Measurements from ENCODE around the gene PRAMEF18.
"Not testable (repeated sequence)": the region's sequence is repeated elsewhere in the genome, so short reads cannot be mapped to it uniquely, and the experiment has no call there.

PRAMEF18 gene, protein sequence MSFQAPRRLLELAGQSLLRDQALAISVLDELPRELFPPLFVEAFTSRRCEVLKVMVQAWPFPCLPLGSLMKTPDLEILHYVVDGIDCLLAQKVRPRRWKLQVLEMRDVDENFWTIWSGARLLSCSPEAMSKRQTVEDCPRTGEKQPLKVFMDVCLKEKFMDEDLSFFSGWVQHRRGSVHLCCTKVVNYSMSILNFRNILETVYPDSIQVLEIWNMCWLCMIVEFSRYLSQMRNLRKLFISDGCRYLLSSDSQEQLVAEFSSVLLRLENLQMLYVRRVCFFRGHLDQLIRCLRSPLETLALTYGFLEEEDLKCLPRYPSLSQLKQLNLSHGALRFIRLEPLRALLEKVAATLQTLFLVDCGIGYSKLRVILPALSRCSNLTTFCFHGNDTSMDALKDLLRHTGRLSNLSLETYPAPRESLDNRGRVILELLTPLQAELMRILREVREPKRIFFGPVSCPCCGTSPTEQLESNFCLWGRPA

DNA sequence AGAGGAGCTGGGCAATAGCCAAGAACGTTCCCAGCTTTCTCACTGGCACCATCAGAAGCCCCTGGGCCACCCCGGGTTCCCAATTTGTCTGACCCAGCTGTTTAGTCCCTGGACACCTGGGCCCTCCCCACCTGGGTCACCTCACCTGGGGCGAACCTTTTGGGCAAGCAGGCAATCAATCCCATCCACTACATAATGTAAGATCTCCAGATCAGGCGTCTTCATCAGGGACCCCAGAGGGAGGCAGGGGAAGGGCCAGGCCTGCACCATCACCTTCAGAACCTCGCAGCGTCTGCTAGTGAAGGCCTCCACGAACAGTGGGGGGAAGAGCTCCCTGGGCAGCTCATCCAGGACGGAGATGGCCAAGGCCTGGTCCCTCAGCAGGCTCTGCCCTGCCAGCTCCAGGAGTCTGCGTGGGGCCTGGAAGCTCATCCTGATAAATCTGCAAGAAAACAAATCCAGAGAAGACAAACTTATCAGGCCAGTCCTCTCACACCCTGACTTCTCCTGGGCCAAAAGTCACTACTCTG lies at the start of gene PRAMEF18:
PRAMEF18 (minus strand) TSS at position 480 of the 530 bp plus-strand sequence; CDS start at position 432, 48 bp downstream.
- not testable (repeated sequence) for DNase-seq

- not testable (repeated sequence) for DNase-seq
Measured at GRCh38 chr1:13265124-13265523, 39.2 kb upstream of the PRAMEF18 start.

GRCh38 chr1:13253898-13254297 lies 27.9 kb upstream of the PRAMEF18 start, which contains the start of gene PRAMEF5:
TSS of gene PRAMEF5 (plus strand) at chr1:13254198. CDS start at chr1:13259269, 5,071 bp downstream.
- DNase-seq = not testable (repeated sequence)

- not testable (repeated sequence) for DNase-seq
Measured at GRCh38 chr1:13247122-13247521, 21.2 kb upstream of the PRAMEF18 start.

- DNase-seq = not testable (repeated sequence)
Measured at GRCh38 chr1:13246554-13246871, 20.6 kb upstream of the PRAMEF18 start.

- DNase-seq = not testable (repeated sequence)
Measured at GRCh38 chr1:13245841-13246553, 20.0 kb upstream of the PRAMEF18 start.

DNA sequence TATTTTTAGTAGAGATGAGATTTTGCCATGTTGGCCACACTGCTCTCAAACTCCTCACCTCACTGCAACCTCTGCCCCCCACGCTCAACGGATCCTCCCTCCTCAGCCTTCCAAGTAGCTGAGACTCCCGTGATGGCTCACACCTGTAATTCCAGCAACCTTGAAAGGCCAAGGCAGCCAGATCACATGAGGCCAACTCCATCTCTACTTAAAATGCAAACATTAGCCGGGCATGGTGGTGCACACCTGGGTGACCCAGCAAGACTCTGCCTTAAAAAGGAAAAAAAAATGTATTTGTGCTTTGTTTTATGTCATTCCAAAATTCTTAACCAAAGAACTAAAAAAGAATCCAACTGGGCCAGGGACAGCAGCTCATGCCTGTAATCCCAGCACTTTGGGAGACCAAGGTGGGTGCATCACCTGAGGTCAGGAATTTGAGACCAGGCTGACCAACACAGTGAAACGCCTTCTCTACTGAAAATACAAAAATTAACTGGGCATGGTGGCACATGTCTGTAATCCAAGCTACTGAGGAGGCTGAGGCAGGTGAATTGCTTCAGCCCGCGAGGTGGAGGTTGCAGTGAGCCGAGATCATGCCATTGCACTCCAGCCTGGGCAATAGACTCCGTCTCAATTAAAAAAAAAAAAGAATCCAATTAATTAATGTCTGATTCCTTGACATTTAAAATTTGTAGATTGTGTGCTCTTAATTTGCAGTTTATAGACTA lies 17.7 kb upstream of the PRAMEF18 start:
- DNase-seq = not testable (repeated sequence)

DNA sequence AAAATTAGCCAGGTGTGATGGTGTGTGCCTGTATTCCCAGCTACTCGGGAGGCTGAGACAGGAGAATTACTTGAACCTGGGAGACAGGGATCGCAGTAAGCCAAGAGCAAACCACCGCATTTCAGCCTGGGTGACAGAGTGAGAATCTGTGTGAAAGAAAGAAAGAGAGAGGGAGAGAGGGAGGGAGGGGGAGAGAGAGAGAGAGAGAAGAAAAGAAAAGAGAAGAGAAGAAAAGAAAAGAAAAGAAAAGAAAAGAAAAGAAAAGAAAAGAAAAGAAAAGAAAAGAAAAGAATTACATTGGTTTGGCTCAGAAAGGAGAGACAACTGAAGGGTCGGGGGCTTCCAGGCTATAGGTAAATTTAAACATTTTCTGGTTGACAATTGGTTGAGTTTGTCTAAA lies 13.7 kb upstream of the PRAMEF18 start:
- not testable (repeated sequence) for DNase-seq

- DNase-seq = not testable (repeated sequence)
Measured at GRCh38 chr1:13237572-13237971, 11.6 kb upstream of the PRAMEF18 start.

GRCh38 chr1:13234057-13234456 lies 8.1 kb upstream of the PRAMEF18 start:
- DNase-seq = not testable (repeated sequence)

DNA sequence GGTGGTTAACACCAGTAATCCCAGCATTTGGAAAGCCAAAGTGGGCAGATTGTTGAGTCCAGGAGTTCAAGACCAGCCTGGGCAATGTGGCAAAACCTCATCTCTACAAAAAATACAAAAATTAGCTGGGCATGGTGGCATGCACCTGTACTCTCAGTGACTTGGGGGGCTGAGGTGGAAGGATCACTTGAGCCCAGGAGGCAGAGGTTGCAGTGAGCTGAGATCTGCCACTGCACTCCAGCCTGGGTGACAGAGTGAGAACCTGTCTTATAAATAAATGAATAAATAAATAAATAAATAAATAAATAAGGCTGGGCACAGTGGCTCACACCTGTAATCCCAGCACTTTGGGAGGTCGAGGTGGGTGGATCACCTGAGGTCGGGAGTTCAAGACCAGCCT lies 6.1 kb upstream of the PRAMEF18 start:
- not testable (repeated sequence) for DNase-seq

DNA sequence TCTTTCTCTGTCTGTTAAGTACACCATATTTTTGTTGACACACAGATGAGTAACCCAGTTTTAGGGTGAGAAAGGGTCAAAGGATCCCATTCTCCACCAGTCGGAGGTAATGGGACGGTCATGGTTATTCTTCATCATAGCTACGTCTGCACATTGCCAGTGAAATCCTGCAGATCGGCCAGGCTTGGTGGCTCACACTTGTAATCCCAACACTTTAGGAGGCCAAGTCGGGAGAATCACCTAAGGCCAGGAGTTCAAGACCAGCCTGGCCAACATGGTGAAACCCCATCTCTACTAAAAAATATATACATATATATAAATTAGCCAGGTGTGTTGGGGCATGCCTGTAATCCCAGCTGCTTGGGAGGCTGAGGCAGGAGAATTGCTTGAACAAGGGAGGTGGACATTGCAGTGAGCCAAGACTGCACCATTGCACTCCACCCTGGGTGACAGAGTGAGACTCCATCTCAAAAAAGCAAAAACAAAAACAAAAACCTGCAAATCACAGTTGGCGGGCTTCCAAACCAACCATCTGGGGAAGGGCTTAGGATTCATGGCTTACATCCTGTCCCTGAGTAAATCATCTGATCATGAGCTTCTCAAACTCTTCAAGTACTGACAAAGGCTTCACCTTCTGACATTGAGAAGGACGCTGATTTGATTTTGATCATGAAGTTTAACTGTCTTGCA lies 5.3 kb upstream of the PRAMEF18 start:
- DNase-seq = not testable (repeated sequence)

DNA sequence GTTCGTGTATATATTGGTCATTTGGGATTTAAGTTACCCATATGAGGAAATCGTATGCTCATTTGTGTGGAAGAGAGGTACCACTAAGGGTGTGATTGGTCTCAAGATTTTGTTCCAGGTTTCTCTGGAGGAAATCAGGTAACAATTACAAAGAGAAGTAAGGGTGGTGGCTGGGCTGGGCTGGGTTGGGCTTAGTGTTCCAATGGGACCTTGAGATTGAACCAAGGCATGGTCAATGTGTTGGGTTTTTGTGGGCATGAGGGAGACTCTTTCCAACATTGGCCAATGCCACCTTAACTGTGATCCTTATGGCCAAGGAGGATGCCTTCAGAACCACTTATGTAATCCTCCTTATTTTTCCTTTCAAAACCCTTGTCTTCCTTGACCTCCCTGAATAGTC lies 4.6 kb upstream of the PRAMEF18 start:
- DNase-seq = not testable (repeated sequence)

DNA sequence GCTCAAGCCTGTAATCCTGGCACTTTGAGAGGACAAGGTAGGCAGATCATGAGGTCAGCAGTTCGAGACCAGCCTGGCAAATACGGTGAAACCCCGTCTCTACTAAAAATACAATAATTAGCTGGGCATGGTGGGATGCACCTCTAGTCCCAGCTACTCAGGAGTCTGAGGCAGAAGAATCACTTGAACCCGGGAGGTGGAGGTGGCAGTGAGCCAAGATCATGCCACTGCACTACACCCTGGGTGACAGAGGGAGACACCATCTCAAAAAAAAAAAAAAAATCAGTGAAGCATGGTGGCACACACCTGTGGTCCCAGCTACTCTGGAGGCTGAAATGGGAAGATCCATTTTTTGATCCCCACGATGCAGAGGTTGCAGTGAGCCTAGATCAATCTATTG lies 4.1 kb upstream of the PRAMEF18 start:
- not testable (repeated sequence) for DNase-seq

GRCh38 chr1:13228343-13228781 lies 2.4 kb upstream of the PRAMEF18 start:
- no peak for DNase-seq

- not testable (repeated sequence) for DNase-seq
Measured at GRCh38 chr1:13227271-13228055, 1.5 kb upstream of the PRAMEF18 start.

- no peak for DNase-seq
Measured at GRCh38 chr1:13224480-13225060, 1.4 kb downstream of the PRAMEF18 start.

DNA sequence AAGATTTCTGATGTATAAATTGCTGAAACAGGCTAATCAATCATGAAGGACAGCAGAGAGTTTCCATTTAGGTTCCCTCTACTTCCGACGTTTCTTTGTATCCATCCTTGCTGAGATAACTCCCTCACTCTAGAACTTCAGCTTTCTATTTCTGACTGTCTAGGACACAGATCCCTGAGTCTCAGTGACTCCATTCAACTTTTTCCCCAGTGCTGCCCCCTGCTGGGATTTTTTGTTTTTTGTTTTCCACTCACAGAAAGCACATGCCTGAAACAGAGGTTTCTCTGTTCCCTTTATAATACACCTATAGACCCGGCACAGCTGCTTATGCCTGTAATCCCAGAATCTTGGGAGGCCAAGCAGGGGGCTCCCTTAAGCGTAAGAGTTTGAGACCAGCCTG lies 3.2 kb downstream of the PRAMEF18 start:
- not testable (repeated sequence) for DNase-seq

DNA sequence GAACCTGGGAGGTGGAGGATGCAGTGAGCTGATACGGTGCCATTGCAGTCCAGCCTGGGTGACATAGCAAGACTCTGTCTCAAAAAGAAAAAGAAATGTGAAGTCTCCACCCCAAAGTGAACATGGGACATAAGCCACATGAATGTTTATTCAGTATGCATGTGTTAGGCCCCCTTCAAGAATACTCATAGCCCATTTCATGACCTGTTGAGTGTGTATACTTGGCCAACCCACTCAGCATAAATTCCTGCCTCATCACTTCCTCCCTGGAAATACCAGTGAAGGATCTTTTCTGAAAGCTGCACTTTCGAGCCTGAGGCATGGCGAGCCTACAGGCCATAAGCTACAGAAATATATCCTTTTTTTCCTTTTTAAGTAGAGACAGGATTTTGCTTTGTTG lies 6.8 kb downstream of the PRAMEF18 start:
- DNase-seq = not testable (repeated sequence)

- DNase-seq = not testable (repeated sequence)
Measured at GRCh38 chr1:13216619-13217018, 9.3 kb downstream of the PRAMEF18 start.

DNA sequence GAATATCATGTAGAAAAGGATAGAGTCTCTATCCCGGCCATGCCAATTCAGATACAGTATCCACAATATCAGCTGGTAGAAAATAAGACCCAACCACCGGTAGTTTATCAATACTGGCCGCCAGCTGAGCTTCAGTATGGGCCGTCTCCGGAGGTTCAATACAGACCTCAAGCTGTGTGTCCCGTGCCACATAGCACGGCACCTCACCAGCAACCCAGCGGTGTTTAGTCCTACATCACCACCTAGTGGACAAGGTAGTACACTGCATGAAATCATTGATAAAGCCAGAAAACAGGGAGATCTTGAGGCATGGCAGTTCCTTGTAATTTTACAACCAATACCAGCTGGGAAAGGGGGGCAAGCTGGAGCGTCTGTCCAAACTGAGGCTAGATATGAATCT lies 17.2 kb downstream of the PRAMEF18 start:
- not testable (repeated sequence) for DNase-seq

All from NCI-H146 (cell line).